Fibroblast of mammary gland (primary cell): Measurements from ENCODE around the gene TGFA.

Experiments used
- DNase-seq: peaks from one replicate; pipeline ENCODE4 v3.0.0-alpha.2; 2010; ENCODE audit warnings: low read depth
- H3K4me3 ChIP-seq: 2 replicates; pipeline ENCODE4 v1.5.1; 2011; ENCODE audit warnings: low read depth, mild to moderate bottlenecking, low read length, moderate library complexity; ENCODE audit not compliant: control insufficient read depth
- TF ChIP-seq, protein P1 (sequence below): conservative IDR thresholded peaks from 2 replicates; pipeline ENCODE4 v1.5.1; 2011; ENCODE audit warnings: low read depth, low read length, inconsistent platforms; ENCODE audit not compliant: control insufficient read depth, insufficient read depth

TGFA gene

DNA sequence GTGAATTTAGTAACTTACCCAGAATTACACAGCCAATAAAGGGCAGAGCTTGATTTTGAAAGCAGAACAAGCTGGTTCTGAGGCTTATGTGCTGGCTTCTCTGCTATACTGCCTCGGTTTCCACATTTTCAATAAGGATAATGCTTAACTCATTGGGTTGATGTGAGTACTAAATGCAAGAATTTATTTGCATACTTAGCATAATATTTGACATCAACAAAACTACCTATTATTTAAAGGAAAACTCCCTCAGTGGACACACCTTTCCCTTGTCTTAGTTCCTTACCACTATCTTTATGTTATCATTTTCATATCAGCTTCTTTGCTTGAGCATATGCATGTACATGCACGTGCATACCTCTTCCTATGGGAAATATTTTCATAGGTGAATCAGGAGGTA lies 3.0 kb upstream of the TGFA start:
- no peak for DNase-seq
- TF ChIP-seq, protein P1, sequence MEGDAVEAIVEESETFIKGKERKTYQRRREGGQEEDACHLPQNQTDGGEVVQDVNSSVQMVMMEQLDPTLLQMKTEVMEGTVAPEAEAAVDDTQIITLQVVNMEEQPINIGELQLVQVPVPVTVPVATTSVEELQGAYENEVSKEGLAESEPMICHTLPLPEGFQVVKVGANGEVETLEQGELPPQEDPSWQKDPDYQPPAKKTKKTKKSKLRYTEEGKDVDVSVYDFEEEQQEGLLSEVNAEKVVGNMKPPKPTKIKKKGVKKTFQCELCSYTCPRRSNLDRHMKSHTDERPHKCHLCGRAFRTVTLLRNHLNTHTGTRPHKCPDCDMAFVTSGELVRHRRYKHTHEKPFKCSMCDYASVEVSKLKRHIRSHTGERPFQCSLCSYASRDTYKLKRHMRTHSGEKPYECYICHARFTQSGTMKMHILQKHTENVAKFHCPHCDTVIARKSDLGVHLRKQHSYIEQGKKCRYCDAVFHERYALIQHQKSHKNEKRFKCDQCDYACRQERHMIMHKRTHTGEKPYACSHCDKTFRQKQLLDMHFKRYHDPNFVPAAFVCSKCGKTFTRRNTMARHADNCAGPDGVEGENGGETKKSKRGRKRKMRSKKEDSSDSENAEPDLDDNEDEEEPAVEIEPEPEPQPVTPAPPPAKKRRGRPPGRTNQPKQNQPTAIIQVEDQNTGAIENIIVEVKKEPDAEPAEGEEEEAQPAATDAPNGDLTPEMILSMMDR = no peak
- H3K4me3 ChIP-seq = no peak overlapping the region

GRCh38 chr2:70554338-70554892 lies 789 bp upstream of the TGFA start:
- DNase-seq = no peak
- no peak overlapping the region for H3K4me3 ChIP-seq
- TF ChIP-seq, protein P1 = no peak

- DNase-seq = no peak
- H3K4me3 ChIP-seq = no peak overlapping the region
- TF ChIP-seq, protein P1 = no peak
These were observed 367 bp downstream of the TGFA start for GRCh38 chr2:70553334-70553583.

GRCh38 chr2:70552501-70553333 lies 909 bp downstream of the TGFA start:
- DNase-seq = no peak
- TF ChIP-seq, protein P1 = no peak
- H3K4me3 ChIP-seq = no peak overlapping the region

- no peak for DNase-seq
- TF ChIP-seq, protein P1 = no peak
- no peak overlapping the region for H3K4me3 ChIP-seq
These were observed 2.5 kb downstream of the TGFA start for GRCh38 chr2:70551167-70551566.

- H3K4me3 ChIP-seq = no peak overlapping the region
- no peak for DNase-seq
- TF ChIP-seq, protein P1 = no peak
These were observed 3.7 kb downstream of the TGFA start for GRCh38 chr2:70549962-70550361.
